NT2/D1 (cell line): ENCODE results near the gene VWA8.

Source experiments
- SUZ12 ChIP-seq: IDR thresholded peaks from 2 replicates; pipeline ENCODE4 v1.6.1; 2011; ENCODE audit not compliant: insufficient read length, insufficient read depth; ENCODE audit errors: extremely low read depth
- YY1 ChIP-seq: IDR thresholded peaks from 2 replicates; pipeline ENCODE4 v1.6.1; 2011; ENCODE audit not compliant: insufficient read length, insufficient read depth
- ZNF274 ChIP-seq: IDR thresholded peaks from 2 replicates; pipeline ENCODE4 v1.6.1; 2011; ENCODE audit warnings: mild to moderate bottlenecking, low read depth, low read length

DNA sequence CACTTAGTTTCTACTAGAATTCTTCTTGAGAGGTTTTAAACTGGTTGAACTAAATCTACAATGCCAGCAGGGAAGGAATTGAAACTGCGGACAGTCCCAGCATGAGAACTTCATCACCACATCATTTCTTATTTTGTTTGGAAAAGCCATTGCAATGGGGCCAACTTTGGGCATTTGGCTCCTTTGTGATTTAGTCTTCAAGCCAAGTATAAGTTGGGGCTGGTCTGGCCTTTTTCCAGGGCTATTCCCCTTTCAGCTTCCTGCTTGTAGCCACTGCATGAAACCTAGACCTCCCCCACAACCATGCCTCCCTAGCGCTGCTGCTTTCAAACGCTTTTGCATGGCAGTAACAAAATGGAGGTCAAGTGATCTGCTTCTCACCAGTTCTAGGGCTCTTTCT lies 361.3 kb downstream of the VWA8 start:
- TF ChIP-seq SUZ12, result no peak
- no peak for TF ChIP-seq YY1
- TF ChIP-seq ZNF274, result no peak
